Mesendoderm (in vitro differentiated cells): ENCODE data around the gene TMEM222.

Experiments used
- DNase-seq: peaks from one replicate; pipeline ENCODE4 v3.0.0; 2013
- H2AK5ac ChIP-seq: 2 replicates; pipeline ENCODE4 v1.6.1; 2013; ENCODE audit warnings: low read length, inconsistent platforms
- H2BK120ac ChIP-seq: 2 replicates; pipeline ENCODE4 v1.6.1; 2013; ENCODE audit warnings: low read depth, mild to moderate bottlenecking, low read length, moderate library complexity, mixed read lengths
- H2BK15ac ChIP-seq: replicated peaks from 2 replicates; pipeline ENCODE4 v1.6.1; 2013; ENCODE audit warnings: low read depth, mild to moderate bottlenecking, moderate library complexity
- H2BK5ac ChIP-seq: 2 replicates; pipeline ENCODE4 v1.6.1; 2013; ENCODE audit warnings: low read length, inconsistent platforms
- H3K18ac ChIP-seq: 2 replicates; pipeline ENCODE4 v1.6.1; 2013; ENCODE audit warnings: mild to moderate bottlenecking, low read length, mixed read lengths
- H3K23ac ChIP-seq: one replicate; pipeline ENCODE4 v1.6.1; 2013; ENCODE audit warnings: low read length
- H3K27ac ChIP-seq: 2 replicates; pipeline ENCODE4 v1.5.1; 2013; ENCODE audit warnings: low read depth, mild to moderate bottlenecking, inconsistent platforms, low read length, moderate library complexity
- H3K27me3 ChIP-seq: 2 replicates; pipeline ENCODE4 v1.6.1; 2013; ENCODE audit warnings: low read length, control low read depth, mild to moderate bottlenecking, inconsistent platforms; ENCODE audit not compliant: insufficient read depth, poor library complexity
- H3K36me3 ChIP-seq: 2 replicates; pipeline ENCODE4 v1.6.1; 2013; ENCODE audit warnings: low read length, inconsistent platforms; ENCODE audit not compliant: control insufficient read depth, insufficient read depth
- H3K4ac ChIP-seq: one replicate; pipeline ENCODE4 v1.6.1; 2013; ENCODE audit warnings: low read depth, mild to moderate bottlenecking, low read length, moderate library complexity
- H3K4me1 ChIP-seq: 2 replicates; pipeline ENCODE4 v1.6.1; 2013; ENCODE audit warnings: low read depth, low read length, inconsistent platforms; ENCODE audit not compliant: control insufficient read depth
- H3K4me2 ChIP-seq: 2 replicates; pipeline ENCODE4 v1.6.1; 2013; ENCODE audit warnings: low read length
- H3K4me3 ChIP-seq: 2 replicates; pipeline ENCODE4 v1.5.1; 2013; ENCODE audit warnings: mild to moderate bottlenecking, low read length
- H3K56ac ChIP-seq: one replicate; pipeline ENCODE4 v1.6.1; 2013; ENCODE audit warnings: low read length
- H3K79me1 ChIP-seq: 2 replicates; pipeline ENCODE4 v1.6.1; 2013; ENCODE audit warnings: low read length, inconsistent platforms
- H3K79me2 ChIP-seq: 2 replicates; pipeline ENCODE4 v1.6.1; 2013; ENCODE audit warnings: mild to moderate bottlenecking, low read length; ENCODE audit not compliant: control insufficient read depth, insufficient read depth
- H3K9ac ChIP-seq: 2 replicates; pipeline ENCODE4 v1.6.1; 2013; ENCODE audit warnings: low read length, inconsistent platforms
- H4K5ac ChIP-seq: one replicate; pipeline ENCODE4 v1.6.1; 2013; ENCODE audit warnings: low read length
- H4K8ac ChIP-seq: one replicate; pipeline ENCODE4 v1.6.1; 2013; ENCODE audit warnings: low read depth, mild to moderate bottlenecking, control low read depth, low read length, moderate library complexity
- WGBS: extraction: QIAGEN DNeasy Blood & Tissue Kit; methylation state at CpG from one replicate; pipeline ENCODE4 v1.1.7; 2013; ENCODE audit warnings: low lambda C conversion rate, missing lambda C conversion rate; ENCODE audit not compliant: insufficient coverage; ENCODE audit errors: extremely low coverage; 5-methylcytosine and 5-hydroxymethylcytosine counted together

TMEM222 gene

GRCh38 chr1:27307874-27308598 lies 13.9 kb upstream of the TMEM222 start:
- Histone ChIP-seq H3K4me1 (peaks cover 2% of the 10 kb centered on the region), H3K56ac (no peak overlapping the region), H3K23ac (no peak overlapping the region), H2BK120ac (no peak overlapping the region), H3K27ac (peak overlapping the region; percentile 63), H3K4me3 (no peak overlapping the region), H3K79me2 (no peaks in the 10 kb centered on the region), H4K5ac (no peak overlapping the region), H2AK5ac (no peak overlapping the region), H2BK15ac (no peak overlapping the region), H3K27me3 (no peaks in the 10 kb centered on the region), H3K4me2 (no peak overlapping the region), H3K79me1 (no peaks in the 10 kb centered on the region), H3K18ac (peak overlapping the region; percentile 46), H4K8ac (no peak overlapping the region), H3K9ac (no peak overlapping the region), H2BK5ac (no peak overlapping the region), H3K36me3 (no peaks in the 10 kb centered on the region), H3K4ac (peak overlapping the region; percentile 27)
- DNase-seq: peak; percentile 44
- no CpG with 5 or more reads among the region's 6 CpGs for WGBS

- peaks cover 3% of the 10 kb centered on the region for H3K4me1 ChIP-seq
- no peak overlapping the region for H2BK15ac ChIP-seq
- H2BK120ac ChIP-seq: no peak overlapping the region
- H3K56ac ChIP-seq: no peak overlapping the region
- H3K27me3 ChIP-seq: no peaks in the 10 kb centered on the region
- no peak overlapping the region for H4K8ac ChIP-seq
- H2BK5ac ChIP-seq: no peak overlapping the region
- H3K18ac ChIP-seq: no peak overlapping the region
- H3K79me2 ChIP-seq: no peaks in the 10 kb centered on the region
- no peak overlapping the region for H3K4ac ChIP-seq
- H2AK5ac ChIP-seq: no peak overlapping the region
- no peak overlapping the region for H3K9ac ChIP-seq
- no peak overlapping the region for H3K4me3 ChIP-seq
- no peaks in the 10 kb centered on the region for H3K79me1 ChIP-seq
- H3K36me3 ChIP-seq: no peaks in the 10 kb centered on the region
- no peak for DNase-seq
- no peak overlapping the region for H4K5ac ChIP-seq
- no peak overlapping the region for H3K27ac ChIP-seq
- H3K4me2 ChIP-seq: no peak overlapping the region
- H3K23ac ChIP-seq: no peak overlapping the region
- no CpG with 5 or more reads among the region's 3 CpGs for WGBS
Measured at GRCh38 chr1:27314169-27314568, 7.8 kb upstream of the TMEM222 start.

GRCh38 chr1:27314737-27315136 lies 7.2 kb upstream of the TMEM222 start:
- no peak overlapping the region for H3K18ac ChIP-seq
- H2BK15ac ChIP-seq: no peak overlapping the region
- H3K4me3 ChIP-seq: no peak overlapping the region
- H3K79me2 ChIP-seq: no peaks in the 10 kb centered on the region
- no peaks in the 10 kb centered on the region for H3K27me3 ChIP-seq
- no peak overlapping the region for H3K4ac ChIP-seq
- WGBS: no CpG with 5 or more reads among the region's 2 CpGs
- H4K5ac ChIP-seq: no peak overlapping the region
- DNase-seq: no peak
- H3K36me3 ChIP-seq: no peaks in the 10 kb centered on the region
- H3K56ac ChIP-seq: no peak overlapping the region
- no peak overlapping the region for H3K27ac ChIP-seq
- H3K9ac ChIP-seq: no peak overlapping the region
- no peak overlapping the region for H3K23ac ChIP-seq
- H3K79me1 ChIP-seq: no peaks in the 10 kb centered on the region
- peaks cover 3% of the 10 kb centered on the region for H3K4me1 ChIP-seq
- H3K4me2 ChIP-seq: no peak overlapping the region
- no peak overlapping the region for H4K8ac ChIP-seq
- no peak overlapping the region for H2AK5ac ChIP-seq
- no peak overlapping the region for H2BK5ac ChIP-seq
- no peak overlapping the region for H2BK120ac ChIP-seq

- H2BK5ac ChIP-seq: no peak overlapping the region
- H3K79me2 ChIP-seq: no peaks in the 10 kb centered on the region
- no peak overlapping the region for H3K4ac ChIP-seq
- no peaks in the 10 kb centered on the region for H3K79me1 ChIP-seq
- no peak for DNase-seq
- H3K4me1 ChIP-seq: peaks cover 3% of the 10 kb centered on the region
- no peak overlapping the region for H2BK15ac ChIP-seq
- H3K18ac ChIP-seq: no peak overlapping the region
- no peak overlapping the region for H3K4me3 ChIP-seq
- H2BK120ac ChIP-seq: no peak overlapping the region
- H2AK5ac ChIP-seq: no peak overlapping the region
- WGBS: no CpG with 5 or more reads among the region's 5 CpGs
- H3K9ac ChIP-seq: no peak overlapping the region
- no peak overlapping the region for H3K56ac ChIP-seq
- no peaks in the 10 kb centered on the region for H3K36me3 ChIP-seq
- H3K23ac ChIP-seq: no peak overlapping the region
- no peaks in the 10 kb centered on the region for H3K27me3 ChIP-seq
- no peak overlapping the region for H3K27ac ChIP-seq
- H3K4me2 ChIP-seq: no peak overlapping the region
- H4K8ac ChIP-seq: no peak overlapping the region
- no peak overlapping the region for H4K5ac ChIP-seq
Measured at GRCh38 chr1:27316860-27317259, 5.1 kb upstream of the TMEM222 start.

- H3K79me2 ChIP-seq: peaks cover 8% of the 10 kb centered on the region
- H3K4me2 ChIP-seq: no peak overlapping the region
- H3K56ac ChIP-seq: peak overlapping the region; percentile 56
- H2BK120ac ChIP-seq: no peak overlapping the region
- no peak overlapping the region for H3K4me3 ChIP-seq
- no peak overlapping the region for H3K18ac ChIP-seq
- H4K5ac ChIP-seq: peak overlapping the region; percentile 15
- no peak overlapping the region for H3K23ac ChIP-seq
- H2BK5ac ChIP-seq: no peak overlapping the region
- no CpG with 5 or more reads among the region's 4 CpGs for WGBS
- DNase-seq: no peak
- peaks cover 4% of the 10 kb centered on the region for H3K4me1 ChIP-seq
- no peak overlapping the region for H3K4ac ChIP-seq
- no peak overlapping the region for H3K27ac ChIP-seq
- no peak overlapping the region for H4K8ac ChIP-seq
- peaks cover 3% of the 10 kb centered on the region for H3K79me1 ChIP-seq
- no peak overlapping the region for H2AK5ac ChIP-seq
- H3K36me3 ChIP-seq: no peaks in the 10 kb centered on the region
- H3K27me3 ChIP-seq: no peaks in the 10 kb centered on the region
- no peak overlapping the region for H2BK15ac ChIP-seq
- no peak overlapping the region for H3K9ac ChIP-seq
Measured at GRCh38 chr1:27318136-27318535, 3.8 kb upstream of the TMEM222 start.

GRCh38 chr1:27318596-27318995 lies 3.4 kb upstream of the TMEM222 start:
- Histone ChIP-seq H3K18ac (no peak overlapping the region), H2BK5ac (no peak overlapping the region), H2AK5ac (no peak overlapping the region), H3K4ac (no peak overlapping the region), H3K4me3 (no peak overlapping the region), H3K9ac (no peak overlapping the region), H3K36me3 (no peaks in the 10 kb centered on the region), H3K4me1 (peaks cover 4% of the 10 kb centered on the region), H3K27me3 (no peaks in the 10 kb centered on the region), H2BK15ac (no peak overlapping the region), H3K79me1 (peaks cover 3% of the 10 kb centered on the region), H3K4me2 (no peak overlapping the region), H3K56ac (no peak overlapping the region), H4K8ac (no peak overlapping the region), H3K23ac (no peak overlapping the region), H3K27ac (no peak overlapping the region), H4K5ac (no peak overlapping the region), H3K79me2 (peaks cover 12% of the 10 kb centered on the region), H2BK120ac (no peak overlapping the region)
- no peak for DNase-seq
- no CpG with 5 or more reads among the region's 1 CpG for WGBS
